ENCODE data around the gene CAV2. TPM values are rescaled to one million over a fixed set of nuclear protein-coding genes. Genes with fewer than 3 reads are reported as not detected.

The CAV2 gene
- 314 and 335 TPM in 2 replicates for total RNA-seq

GRCh38 chr7:116499168-116500077 is at the start of gene CAV2:
CAV2 (plus strand) TSS chr7:116499738; CDS start chr7:116499782, 44 bp downstream.

GRCh38 chr7:116524609-116525297 is 25.2 kb downstream of the CAV2 start, which contains the start of gene CAV1:
CAV1 (plus strand) TSS chr7:116525036; CDS start chr7:116525063, 27 bp downstream.

Other genes starting within 250 kb of the CAV2 start
- 1,669 and 1,819 TPM in 2 replicates for gene CAV1, start 25.3 kb downstream of the CAV2 start, total RNA-seq
- 36.4 and 37.9 TPM in 2 replicates for gene MET, start 172.5 kb downstream of the CAV2 start, total RNA-seq